NB4 (cell line): Measurements from ENCODE around the gene ATXN1.

ENCODE experiments used
- CTCF ChIP-seq: IDR thresholded peaks from one replicate; pipeline ENCODE4 v1.5.1; 2012; ENCODE audit warnings: low read depth, low read length
- POLR2A ChIP-seq: IDR thresholded peaks from 2 replicates; pipeline ENCODE4 v1.6.1; 2011; ENCODE audit warnings: mild to moderate bottlenecking; ENCODE audit not compliant: insufficient read length; ENCODE audit errors: extremely low read depth

- TF ChIP-seq CTCF (no peak), POLR2A (no peak)
These were observed 127.3 kb downstream of the ATXN1 start for GRCh38 chr6:16633961-16634360.
